WTC11 (cell line): ENCODE measurements around the gene GFOD1. TPM values are rescaled to one million over a fixed set of nuclear protein-coding genes. Genes with fewer than 3 reads are reported as not detected.

ENCODE experiments used
- ATAC-seq: fragments of 200-7000 bp; cut with Tn5 transposase; 2 replicates; pipeline ENCODE4 v1.10.0; 2021; ENCODE audit warnings: mild to moderate bottlenecking, moderate library complexity
- CTCF ChIA-PET: fragments of 300-600 bp; sonication (Branson Sonifier 250); formaldehyde crosslinking; loops from one replicate; lab custom pipeline; 2021; ENCODE audit warnings: antibody characterized with exemption; lab: Charles Lee
- POLR2A ChIA-PET: fragments of 350-600 bp; sonication (Branson Sonifier 250); formaldehyde crosslinking; loops from one replicate; lab custom pipeline; 2021; ENCODE audit warnings: antibody characterized with exemption; lab: Charles Lee
- DNase-seq: peaks from one replicate; pipeline ENCODE4 v3.0.0; 2021; ENCODE audit warnings: low spot score
- H3K27ac Mint-ChIP-seq: 2 replicates; pipeline ENCODE4 v1.8.0; 2021; ENCODE audit warnings: mixed read lengths
- H3K27me3 Mint-ChIP-seq: 2 replicates; pipeline ENCODE4 v1.8.0; 2021; ENCODE audit warnings: low read depth, mild to moderate bottlenecking, moderate library complexity, mixed read lengths
- H3K36me3 Mint-ChIP-seq: 2 replicates; pipeline ENCODE4 v1.8.0; 2021; ENCODE audit warnings: mixed read lengths
- H3K4me1 Mint-ChIP-seq: 2 replicates; pipeline ENCODE4 v1.8.0; 2022; ENCODE audit warnings: mixed read lengths
- H3K4me3 Mint-ChIP-seq: 2 replicates; pipeline ENCODE4 v1.8.0; 2021; ENCODE audit warnings: mild to moderate bottlenecking, moderate library complexity, mixed read lengths
- H3K9me3 Mint-ChIP-seq: 2 replicates; pipeline ENCODE4 v1.8.0; 2021; ENCODE audit warnings: mixed read lengths
- ATF1 ChIP-seq: sonication (generic); formaldehyde crosslinking; IDR thresholded peaks from 2 replicates; pipeline ENCODE4 v1.8.1; 2023; ENCODE audit warnings: mild to moderate bottlenecking, moderate library complexity, missing genetic modification reagents
- CBFB ChIP-seq: sonication (generic); formaldehyde crosslinking; IDR thresholded peaks from 2 replicates; pipeline ENCODE4 v1.8.1; 2022; ENCODE audit warnings: mild to moderate bottlenecking, low read depth, missing genetic modification reagents
- ETV6 ChIP-seq: sonication (generic); formaldehyde crosslinking; IDR thresholded peaks from 2 replicates; pipeline ENCODE4 v1.8.1; 2022; ENCODE audit warnings: mild to moderate bottlenecking, missing genetic modification reagents
- FOXK1 ChIP-seq: sonication (generic); formaldehyde crosslinking; IDR thresholded peaks from 2 replicates; pipeline ENCODE4 v1.8.0; 2022; ENCODE audit warnings: mild to moderate bottlenecking, moderate library complexity, missing genetic modification reagents
- GRHL2 ChIP-seq: fragments of 250-450 bp; sonication (Bioruptor Pico); IDR thresholded peaks from 2 replicates; pipeline ENCODE4 v1.8.0; 2022; ENCODE audit warnings: mild to moderate bottlenecking, moderate library complexity; ENCODE audit not compliant: insufficient replicate concordance, severe bottlenecking
- GTF2I ChIP-seq: fragments of 250-450 bp; sonication (Bioruptor Pico); conservative IDR thresholded peaks from 2 replicates; pipeline ENCODE4 v1.4.0; 2021; ENCODE audit warnings: mild to moderate bottlenecking
- JAZF1 ChIP-seq: fragments of 250-450 bp; sonication (Bioruptor Pico); IDR thresholded peaks from 2 replicates; pipeline ENCODE4 v1.9.0; 2021; ENCODE audit warnings: moderate library complexity, mild to moderate bottlenecking, inconsistent platforms
- MYBL2 ChIP-seq: sonication (generic); formaldehyde crosslinking; IDR thresholded peaks from 2 replicates; pipeline ENCODE4 v1.8.1; 2023; ENCODE audit warnings: mild to moderate bottlenecking, moderate library complexity, missing genetic modification reagents
- RELA ChIP-seq: sonication (generic); formaldehyde crosslinking; IDR thresholded peaks from 2 replicates; pipeline ENCODE4 v1.8.1; 2022; ENCODE audit warnings: missing genetic modification reagents, mild to moderate bottlenecking, borderline replicate concordance
- SMAD4 ChIP-seq: sonication (generic); formaldehyde crosslinking; IDR thresholded peaks from 2 replicates; pipeline ENCODE4 v1.8.0; 2022; ENCODE audit warnings: mild to moderate bottlenecking, missing genetic modification reagents
- SP1 ChIP-seq: sonication (generic); formaldehyde crosslinking; conservative IDR thresholded peaks from 2 replicates; pipeline ENCODE4 v1.8.1; 2022; ENCODE audit warnings: missing genetic modification reagents
- ZNF317 ChIP-seq: sonication (generic); formaldehyde crosslinking; IDR thresholded peaks from 2 replicates; pipeline ENCODE4 v1.8.1; 2023; ENCODE audit warnings: low read depth, mild to moderate bottlenecking, moderate library complexity, missing genetic modification reagents, borderline replicate concordance
- ZNF416 ChIP-seq: fragments of 250-450 bp; sonication (Bioruptor Pico); IDR thresholded peaks from 2 replicates; pipeline ENCODE4 v1.9.0; 2021; ENCODE audit warnings: mild to moderate bottlenecking, inconsistent platforms
- total RNA-seq: library from RNA; stranded (reverse); gene quantifications from 3 replicates; pipeline ENCODE4 v1.2.3, GENCODE V29; 2021
- TF ChIP-seq, protein P1 (sequence below): fragments of 250-450 bp; sonication (Bioruptor Pico); IDR thresholded peaks from 2 replicates; pipeline ENCODE4 v2.1.2; 2022; ENCODE audit warnings: mild to moderate bottlenecking, moderate library complexity
- TF ChIP-seq, protein P2 (sequence below): fragments of 250-450 bp; sonication (Bioruptor Pico); IDR thresholded peaks from 2 replicates; pipeline ENCODE4 v1.9.0; 2021; ENCODE audit warnings: mild to moderate bottlenecking
- TF ChIP-seq, protein P3 (sequence below): sonication (generic); formaldehyde crosslinking; IDR thresholded peaks from 2 replicates; pipeline ENCODE4 v1.8.1; 2023; ENCODE audit warnings: mild to moderate bottlenecking, missing genetic modification reagents
- TF ChIP-seq, protein P4 (sequence below): fragments of 250-450 bp; sonication (Bioruptor Pico); IDR thresholded peaks from 2 replicates; pipeline ENCODE4 v1.8.0; 2021; ENCODE audit warnings: mild to moderate bottlenecking
- TF ChIP-seq, protein P5 (sequence below): sonication (generic); formaldehyde crosslinking; conservative IDR thresholded peaks from 2 replicates; pipeline ENCODE4 v1.8.1; 2023; ENCODE audit warnings: mild to moderate bottlenecking, low read depth, missing genetic modification reagents, moderate library complexity
- TF ChIP-seq, protein P6 (sequence below): sonication (generic); formaldehyde crosslinking; IDR thresholded peaks from 2 replicates; pipeline ENCODE4 v1.8.0; 2022; ENCODE audit warnings: mild to moderate bottlenecking, missing genetic modification reagents

The GFOD1 gene
- total RNA-seq, 1 experiment from 2014 or later, result 8.5 TPM

DNA sequence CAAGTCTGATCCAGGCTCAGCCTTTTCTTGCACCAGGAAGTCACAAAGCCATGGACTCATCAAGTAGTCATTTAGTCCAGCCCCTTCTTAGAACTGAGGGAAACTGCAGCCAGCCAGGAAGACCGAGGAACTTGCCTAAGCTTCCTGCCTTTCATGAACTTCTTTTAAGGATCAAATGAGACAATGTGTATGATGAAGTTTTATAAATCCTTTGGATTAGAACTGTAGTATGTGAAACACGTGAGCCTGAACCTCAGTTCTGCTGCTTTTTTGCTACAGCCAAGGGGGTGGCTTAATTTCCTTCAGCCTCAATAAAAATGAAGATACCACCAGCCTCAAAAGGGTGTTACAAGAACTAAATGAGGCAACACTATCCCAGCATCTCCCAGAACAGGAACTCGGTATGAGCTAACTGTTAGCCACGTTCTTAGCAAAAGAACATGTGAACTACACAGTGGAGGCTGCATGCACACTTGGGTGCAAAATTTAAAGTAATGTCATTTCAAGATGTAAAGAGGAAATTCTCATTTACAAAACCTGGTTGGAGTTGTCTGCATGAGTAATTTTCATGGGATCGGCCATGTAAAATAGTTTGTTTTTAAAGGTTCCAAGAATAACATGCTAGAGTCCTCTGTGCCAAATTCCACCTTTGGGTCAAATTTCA lies 83.0 kb downstream of the GFOD1 start:
- peaks cover 8% of the 10 kb centered on the region for H3K9me3 Mint-ChIP-seq
- H3K4me1 Mint-ChIP-seq, result peaks cover 29% of the 10 kb centered on the region
- ChIA-PET CTCF (interaction anchor here (1.4 kb wide), 1 partner anchor 211 kb away, joined by 3 read pairs; the partner anchor contains the start of gene NOL7), POLR2A (no interaction called here)
- no peak overlapping the region for H3K27ac Mint-ChIP-seq
- no peak for TF ChIP-seq JAZF1 (CRISPR knock-in tag)
- no peak for TF ChIP-seq CBFB (CRISPR knock-in tag)
- no peak for TF ChIP-seq ZNF317 (CRISPR knock-in tag)
- TF ChIP-seq, protein P1, sequence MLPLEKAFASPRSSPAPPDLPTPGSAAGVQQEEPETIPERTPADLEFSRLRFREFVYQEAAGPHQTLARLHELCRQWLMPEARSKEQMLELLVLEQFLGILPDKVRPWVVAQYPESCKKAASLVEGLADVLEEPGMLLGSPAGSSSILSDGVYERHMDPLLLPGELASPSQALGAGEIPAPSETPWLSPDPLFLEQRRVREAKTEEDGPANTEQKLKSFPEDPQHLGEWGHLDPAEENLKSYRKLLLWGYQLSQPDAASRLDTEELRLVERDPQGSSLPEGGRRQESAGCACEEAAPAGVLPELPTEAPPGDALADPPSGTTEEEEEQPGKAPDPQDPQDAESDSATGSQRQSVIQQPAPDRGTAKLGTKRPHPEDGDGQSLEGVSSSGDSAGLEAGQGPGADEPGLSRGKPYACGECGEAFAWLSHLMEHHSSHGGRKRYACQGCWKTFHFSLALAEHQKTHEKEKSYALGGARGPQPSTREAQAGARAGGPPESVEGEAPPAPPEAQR (CRISPR knock-in tag), result no peak
- TF ChIP-seq, protein P2, sequence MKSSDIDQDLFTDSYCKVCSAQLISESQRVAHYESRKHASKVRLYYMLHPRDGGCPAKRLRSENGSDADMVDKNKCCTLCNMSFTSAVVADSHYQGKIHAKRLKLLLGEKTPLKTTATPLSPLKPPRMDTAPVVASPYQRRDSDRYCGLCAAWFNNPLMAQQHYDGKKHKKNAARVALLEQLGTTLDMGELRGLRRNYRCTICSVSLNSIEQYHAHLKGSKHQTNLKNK (CRISPR knock-in tag), result no peak
- no peak for ATAC-seq
- no peaks in the 10 kb centered on the region for H3K36me3 Mint-ChIP-seq
- H3K27me3 Mint-ChIP-seq, result no peaks in the 10 kb centered on the region
- H3K4me3 Mint-ChIP-seq, result no peak overlapping the region
- DNase-seq, result no peak

DNA sequence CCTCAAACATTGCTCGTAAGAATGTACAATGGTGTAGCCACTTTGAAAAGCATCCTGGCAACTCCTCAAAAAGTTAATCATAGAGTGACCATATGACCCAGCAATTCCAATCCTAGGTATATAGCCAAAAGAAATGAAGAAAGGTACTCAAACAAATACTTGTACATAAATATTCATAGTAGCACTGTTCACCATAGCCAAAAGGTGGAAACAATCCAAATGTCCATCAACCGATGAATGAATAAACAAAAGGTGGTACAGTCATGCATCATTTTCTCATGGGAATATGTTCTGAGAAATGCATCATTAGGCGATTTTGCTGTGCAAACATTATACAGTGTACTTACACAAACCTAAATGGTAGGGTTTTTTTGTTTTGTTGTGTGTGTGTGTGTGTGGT lies 84.7 kb downstream of the GFOD1 start:
- H3K27me3 Mint-ChIP-seq, result no peaks in the 10 kb centered on the region
- H3K36me3 Mint-ChIP-seq, result no peaks in the 10 kb centered on the region
- DNase-seq, result no peak
- peaks cover 8% of the 10 kb centered on the region for H3K9me3 Mint-ChIP-seq
- CTCF ChIA-PET, result no interaction called here
- no peak overlapping the region for H3K4me3 Mint-ChIP-seq
- POLR2A ChIA-PET, result no interaction called here
- no peak for TF ChIP-seq FOXK1 (CRISPR knock-in tag)
- TF ChIP-seq GTF2I (CRISPR knock-in tag), result no peak
- no peak for TF ChIP-seq SP1
- TF ChIP-seq, protein P3, sequence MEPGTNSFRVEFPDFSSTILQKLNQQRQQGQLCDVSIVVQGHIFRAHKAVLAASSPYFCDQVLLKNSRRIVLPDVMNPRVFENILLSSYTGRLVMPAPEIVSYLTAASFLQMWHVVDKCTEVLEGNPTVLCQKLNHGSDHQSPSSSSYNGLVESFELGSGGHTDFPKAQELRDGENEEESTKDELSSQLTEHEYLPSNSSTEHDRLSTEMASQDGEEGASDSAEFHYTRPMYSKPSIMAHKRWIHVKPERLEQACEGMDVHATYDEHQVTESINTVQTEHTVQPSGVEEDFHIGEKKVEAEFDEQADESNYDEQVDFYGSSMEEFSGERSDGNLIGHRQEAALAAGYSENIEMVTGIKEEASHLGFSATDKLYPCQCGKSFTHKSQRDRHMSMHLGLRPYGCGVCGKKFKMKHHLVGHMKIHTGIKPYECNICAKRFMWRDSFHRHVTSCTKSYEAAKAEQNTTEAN, result no peak
- no peak for TF ChIP-seq GRHL2 (CRISPR knock-in tag)
- TF ChIP-seq MYBL2 (CRISPR knock-in tag), result no peak
- TF ChIP-seq, protein P1 (CRISPR knock-in tag), result no peak
- TF ChIP-seq ETV6, result no peak
- TF ChIP-seq, protein P4, sequence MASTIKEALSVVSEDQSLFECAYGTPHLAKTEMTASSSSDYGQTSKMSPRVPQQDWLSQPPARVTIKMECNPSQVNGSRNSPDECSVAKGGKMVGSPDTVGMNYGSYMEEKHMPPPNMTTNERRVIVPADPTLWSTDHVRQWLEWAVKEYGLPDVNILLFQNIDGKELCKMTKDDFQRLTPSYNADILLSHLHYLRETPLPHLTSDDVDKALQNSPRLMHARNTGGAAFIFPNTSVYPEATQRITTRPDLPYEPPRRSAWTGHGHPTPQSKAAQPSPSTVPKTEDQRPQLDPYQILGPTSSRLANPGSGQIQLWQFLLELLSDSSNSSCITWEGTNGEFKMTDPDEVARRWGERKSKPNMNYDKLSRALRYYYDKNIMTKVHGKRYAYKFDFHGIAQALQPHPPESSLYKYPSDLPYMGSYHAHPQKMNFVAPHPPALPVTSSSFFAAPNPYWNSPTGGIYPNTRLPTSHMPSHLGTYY (CRISPR knock-in tag), result no peak
- TF ChIP-seq SMAD4 (CRISPR knock-in tag), result no peak
- TF ChIP-seq, protein P5, sequence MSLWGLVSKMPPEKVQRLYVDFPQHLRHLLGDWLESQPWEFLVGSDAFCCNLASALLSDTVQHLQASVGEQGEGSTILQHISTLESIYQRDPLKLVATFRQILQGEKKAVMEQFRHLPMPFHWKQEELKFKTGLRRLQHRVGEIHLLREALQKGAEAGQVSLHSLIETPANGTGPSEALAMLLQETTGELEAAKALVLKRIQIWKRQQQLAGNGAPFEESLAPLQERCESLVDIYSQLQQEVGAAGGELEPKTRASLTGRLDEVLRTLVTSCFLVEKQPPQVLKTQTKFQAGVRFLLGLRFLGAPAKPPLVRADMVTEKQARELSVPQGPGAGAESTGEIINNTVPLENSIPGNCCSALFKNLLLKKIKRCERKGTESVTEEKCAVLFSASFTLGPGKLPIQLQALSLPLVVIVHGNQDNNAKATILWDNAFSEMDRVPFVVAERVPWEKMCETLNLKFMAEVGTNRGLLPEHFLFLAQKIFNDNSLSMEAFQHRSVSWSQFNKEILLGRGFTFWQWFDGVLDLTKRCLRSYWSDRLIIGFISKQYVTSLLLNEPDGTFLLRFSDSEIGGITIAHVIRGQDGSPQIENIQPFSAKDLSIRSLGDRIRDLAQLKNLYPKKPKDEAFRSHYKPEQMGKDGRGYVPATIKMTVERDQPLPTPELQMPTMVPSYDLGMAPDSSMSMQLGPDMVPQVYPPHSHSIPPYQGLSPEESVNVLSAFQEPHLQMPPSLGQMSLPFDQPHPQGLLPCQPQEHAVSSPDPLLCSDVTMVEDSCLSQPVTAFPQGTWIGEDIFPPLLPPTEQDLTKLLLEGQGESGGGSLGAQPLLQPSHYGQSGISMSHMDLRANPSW (CRISPR knock-in tag), result no peak
- TF ChIP-seq, protein P6, sequence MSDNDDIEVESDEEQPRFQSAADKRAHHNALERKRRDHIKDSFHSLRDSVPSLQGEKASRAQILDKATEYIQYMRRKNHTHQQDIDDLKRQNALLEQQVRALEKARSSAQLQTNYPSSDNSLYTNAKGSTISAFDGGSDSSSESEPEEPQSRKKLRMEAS, result no peak
- no peak for TF ChIP-seq RELA (CRISPR knock-in tag)
- TF ChIP-seq ZNF416 (CRISPR knock-in tag), result no peak
- no peak for TF ChIP-seq ATF1 (CRISPR knock-in tag)
- no peak overlapping the region for H3K27ac Mint-ChIP-seq
- ATAC-seq, result no peak
- H3K4me1 Mint-ChIP-seq, result peaks cover 43% of the 10 kb centered on the region
